HEK293 (cell line): ENCODE results near the gene PKP2.
"Not testable (repeated sequence)": the region's sequence is repeated elsewhere in the genome, so short reads cannot be mapped to it uniquely, and the experiment has no call there.

Source experiments
- CTCF ChIA-PET: fragments of 350-600 bp; formaldehyde crosslinking; extraction: SDS; loops from one replicate; lab custom pipeline; 2021; ENCODE audit warnings: antibody characterized with exemption; lab: Yijun Ruan, JAX
- POLR2A ChIA-PET: fragments of 300-600 bp; formaldehyde crosslinking; extraction: SDS; loops from one replicate; lab custom pipeline; 2020; ENCODE audit warnings: antibody characterized with exemption, inconsistent platforms; lab: Yijun Ruan, JAX
- H3K27ac ChIP-seq: fragments of 200-500 bp; sonication (Bioruptor generic); 2 replicates; pipeline ENCODE4 v1.5.1; 2014; ENCODE audit warnings: low read depth, low read length, control low read depth, inconsistent platforms; ENCODE audit errors: extremely low read depth
- H3K36me3 ChIP-seq, 2 experiments: fragments of 200-500 bp in 1 of 2; sonication (Bioruptor generic) in 1 of 2; 1 replicate in 1 of 2; 2 replicates in 1 of 2; pipeline ENCODE4 v1.5.1; 2014 to 2017; ENCODE audit warnings: inconsistent platforms in 2 of 2, low read length in 2 of 2; ENCODE audit not compliant: control insufficient read depth in 2 of 2, insufficient read depth in 1 of 2
- H3K4me1 ChIP-seq: fragments of 200-500 bp; sonication (Bioruptor generic); 2 replicates; pipeline ENCODE4 v1.5.1; 2014; ENCODE audit warnings: mild to moderate bottlenecking, low read length, inconsistent platforms; ENCODE audit not compliant: control insufficient read depth, insufficient read depth
- H3K4me3 ChIP-seq: 2 replicates; pipeline ENCODE4 v1.5.1; 2011; ENCODE audit warnings: low read depth, mild to moderate bottlenecking, control low read depth, low read length, moderate library complexity
- H3K9me3 ChIP-seq: fragments of 200-500 bp; sonication (Bioruptor generic); 2 replicates; pipeline ENCODE4 v1.5.1; 2014; ENCODE audit warnings: low read depth, low read length, inconsistent platforms; ENCODE audit not compliant: control insufficient read depth, insufficient read depth
- KLF10 ChIP-seq: fragments of 450-650 bp; IDR thresholded peaks from 2 replicates; pipeline ENCODE4 v1.5.1; 2018; ENCODE audit warnings: missing biosample characterization, mild to moderate bottlenecking, missing genetic modification characterization
- MZF1 ChIP-seq: fragments of 450-650 bp; formaldehyde crosslinking; IDR thresholded peaks from 2 replicates; pipeline ENCODE4 v1.5.1; 2017; ENCODE audit warnings: missing biosample characterization, missing genetic modification characterization, borderline replicate concordance
- ZBTB1 ChIP-seq: fragments of 450-650 bp; formaldehyde crosslinking; IDR thresholded peaks from 2 replicates; pipeline ENCODE4 v1.5.1; 2016; ENCODE audit warnings: missing biosample characterization, missing genetic modification characterization
- ZBTB48 ChIP-seq: fragments of 450-650 bp; formaldehyde crosslinking; IDR thresholded peaks from 2 replicates; pipeline ENCODE4 v1.5.1; 2016; ENCODE audit warnings: missing biosample characterization, missing genetic modification characterization
- ZNF514 ChIP-seq: fragments of 450-650 bp; formaldehyde crosslinking; IDR thresholded peaks from 2 replicates; pipeline ENCODE4 v1.5.1; 2016; ENCODE audit warnings: missing biosample characterization, missing genetic modification characterization
- ZNF530 ChIP-seq: fragments of 450-650 bp; formaldehyde crosslinking; IDR thresholded peaks from 2 replicates; pipeline ENCODE4 v1.5.1; 2016; ENCODE audit warnings: low read depth, missing biosample characterization, missing genetic modification characterization
- ZNF560 ChIP-seq: fragments of 450-650 bp; formaldehyde crosslinking; IDR thresholded peaks from 2 replicates; pipeline ENCODE4 v1.5.1; 2017; ENCODE audit warnings: missing biosample characterization, missing genetic modification characterization, borderline replicate concordance
- ZNF768 ChIP-seq: fragments of 450-650 bp; formaldehyde crosslinking; IDR thresholded peaks from 2 replicates; pipeline ENCODE4 v1.5.1; 2018; ENCODE audit warnings: missing biosample characterization, mild to moderate bottlenecking, missing genetic modification characterization
- ZNF837 ChIP-seq: fragments of 450-650 bp; formaldehyde crosslinking; IDR thresholded peaks from 2 replicates; pipeline ENCODE4 v1.5.1; 2016; ENCODE audit warnings: missing biosample characterization, missing genetic modification characterization
- ZSCAN18 ChIP-seq: fragments of 450-650 bp; formaldehyde crosslinking; IDR thresholded peaks from 2 replicates; pipeline ENCODE4 v1.5.1; 2016; ENCODE audit warnings: missing biosample characterization, missing genetic modification characterization
- TF ChIP-seq, protein P1 (sequence below): fragments of 450-650 bp; formaldehyde crosslinking; conservative IDR thresholded peaks from 2 replicates; pipeline ENCODE4 v1.5.1; 2016; ENCODE audit warnings: low read depth, missing biosample characterization, missing genetic modification characterization
- TF ChIP-seq, protein P2 (sequence below): fragments of 450-650 bp; formaldehyde crosslinking; IDR thresholded peaks from 2 replicates; pipeline ENCODE4 v1.5.1; 2016; ENCODE audit warnings: missing biosample characterization, missing genetic modification characterization
- TF ChIP-seq, protein P3 (sequence below): fragments of 450-650 bp; IDR thresholded peaks from 2 replicates; pipeline ENCODE4 v1.5.1; 2018; ENCODE audit warnings: missing biosample characterization, mild to moderate bottlenecking, missing genetic modification characterization
- TF ChIP-seq, protein P4 (sequence below): fragments of 450-650 bp; formaldehyde crosslinking; IDR thresholded peaks from 2 replicates; pipeline ENCODE4 v1.5.1; 2016; ENCODE audit warnings: missing biosample characterization, missing genetic modification characterization

PKP2 gene

GRCh38 chr12:32881107-32881506 lies 15.5 kb downstream of the PKP2 start (continued):
- TF ChIP-seq ZNF530 (tag by site-specific recombination): no peak
- no peak for TF ChIP-seq ZNF837 (tag by site-specific recombination)
- TF ChIP-seq ZSCAN18 (tag by site-specific recombination): no peak
- TF ChIP-seq, protein P1, sequence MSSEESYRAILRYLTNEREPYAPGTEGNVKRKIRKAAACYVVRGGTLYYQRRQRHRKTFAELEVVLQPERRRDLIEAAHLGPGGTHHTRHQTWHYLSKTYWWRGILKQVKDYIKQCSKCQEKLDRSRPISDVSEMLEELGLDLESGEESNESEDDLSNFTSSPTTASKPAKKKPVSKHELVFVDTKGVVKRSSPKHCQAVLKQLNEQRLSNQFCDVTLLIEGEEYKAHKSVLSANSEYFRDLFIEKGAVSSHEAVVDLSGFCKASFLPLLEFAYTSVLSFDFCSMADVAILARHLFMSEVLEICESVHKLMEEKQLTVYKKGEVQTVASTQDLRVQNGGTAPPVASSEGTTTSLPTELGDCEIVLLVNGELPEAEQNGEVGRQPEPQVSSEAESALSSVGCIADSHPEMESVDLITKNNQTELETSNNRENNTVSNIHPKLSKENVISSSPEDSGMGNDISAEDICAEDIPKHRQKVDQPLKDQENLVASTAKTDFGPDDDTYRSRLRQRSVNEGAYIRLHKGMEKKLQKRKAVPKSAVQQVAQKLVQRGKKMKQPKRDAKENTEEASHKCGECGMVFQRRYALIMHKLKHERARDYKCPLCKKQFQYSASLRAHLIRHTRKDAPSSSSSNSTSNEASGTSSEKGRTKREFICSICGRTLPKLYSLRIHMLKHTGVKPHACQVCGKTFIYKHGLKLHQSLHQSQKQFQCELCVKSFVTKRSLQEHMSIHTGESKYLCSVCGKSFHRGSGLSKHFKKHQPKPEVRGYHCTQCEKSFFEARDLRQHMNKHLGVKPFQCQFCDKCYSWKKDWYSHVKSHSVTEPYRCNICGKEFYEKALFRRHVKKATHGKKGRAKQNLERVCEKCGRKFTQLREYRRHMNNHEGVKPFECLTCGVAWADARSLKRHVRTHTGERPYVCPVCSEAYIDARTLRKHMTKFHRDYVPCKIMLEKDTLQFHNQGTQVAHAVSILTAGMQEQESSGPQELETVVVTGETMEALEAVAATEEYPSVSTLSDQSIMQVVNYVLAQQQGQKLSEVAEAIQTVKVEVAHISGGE (tag by site-specific recombination): no peak
- no peak for TF ChIP-seq ZBTB1 (tag by site-specific recombination)
- TF ChIP-seq, protein P2, sequence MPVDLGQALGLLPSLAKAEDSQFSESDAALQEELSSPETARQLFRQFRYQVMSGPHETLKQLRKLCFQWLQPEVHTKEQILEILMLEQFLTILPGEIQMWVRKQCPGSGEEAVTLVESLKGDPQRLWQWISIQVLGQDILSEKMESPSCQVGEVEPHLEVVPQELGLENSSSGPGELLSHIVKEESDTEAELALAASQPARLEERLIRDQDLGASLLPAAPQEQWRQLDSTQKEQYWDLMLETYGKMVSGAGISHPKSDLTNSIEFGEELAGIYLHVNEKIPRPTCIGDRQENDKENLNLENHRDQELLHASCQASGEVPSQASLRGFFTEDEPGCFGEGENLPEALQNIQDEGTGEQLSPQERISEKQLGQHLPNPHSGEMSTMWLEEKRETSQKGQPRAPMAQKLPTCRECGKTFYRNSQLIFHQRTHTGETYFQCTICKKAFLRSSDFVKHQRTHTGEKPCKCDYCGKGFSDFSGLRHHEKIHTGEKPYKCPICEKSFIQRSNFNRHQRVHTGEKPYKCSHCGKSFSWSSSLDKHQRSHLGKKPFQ (tag by site-specific recombination): no peak
- TF ChIP-seq ZBTB48 (tag by site-specific recombination): no peak
- no peak for TF ChIP-seq ZNF514 (tag by site-specific recombination)
- TF ChIP-seq, protein P3, sequence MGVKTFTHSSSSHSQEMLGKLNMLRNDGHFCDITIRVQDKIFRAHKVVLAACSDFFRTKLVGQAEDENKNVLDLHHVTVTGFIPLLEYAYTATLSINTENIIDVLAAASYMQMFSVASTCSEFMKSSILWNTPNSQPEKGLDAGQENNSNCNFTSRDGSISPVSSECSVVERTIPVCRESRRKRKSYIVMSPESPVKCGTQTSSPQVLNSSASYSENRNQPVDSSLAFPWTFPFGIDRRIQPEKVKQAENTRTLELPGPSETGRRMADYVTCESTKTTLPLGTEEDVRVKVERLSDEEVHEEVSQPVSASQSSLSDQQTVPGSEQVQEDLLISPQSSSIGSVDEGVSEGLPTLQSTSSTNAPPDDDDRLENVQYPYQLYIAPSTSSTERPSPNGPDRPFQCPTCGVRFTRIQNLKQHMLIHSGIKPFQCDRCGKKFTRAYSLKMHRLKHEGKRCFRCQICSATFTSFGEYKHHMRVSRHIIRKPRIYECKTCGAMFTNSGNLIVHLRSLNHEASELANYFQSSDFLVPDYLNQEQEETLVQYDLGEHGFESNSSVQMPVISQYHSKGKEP (tag by site-specific recombination): no peak
- TF ChIP-seq ZNF768 (tag by site-specific recombination): no peak
- TF ChIP-seq MZF1 (tag by site-specific recombination): no peak

DNA sequence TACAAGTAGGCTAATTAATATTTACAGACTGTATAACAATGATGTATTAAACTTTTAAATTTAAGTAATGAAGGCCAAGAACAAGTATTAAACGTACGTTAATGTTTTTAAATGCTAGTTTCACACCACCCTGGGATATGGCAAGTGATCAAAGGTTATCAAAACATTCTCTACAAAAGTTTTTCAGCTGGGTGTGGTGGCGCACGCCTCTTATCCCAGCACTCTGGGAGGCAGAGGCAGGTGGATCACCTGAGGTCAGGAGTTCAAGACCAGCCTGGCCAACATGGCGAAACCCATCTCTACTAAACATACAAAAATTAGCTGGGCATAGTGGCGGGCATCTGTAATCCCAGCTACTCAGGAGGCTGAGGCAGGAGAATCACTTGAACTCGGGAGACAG lies 17.5 kb downstream of the PKP2 start:
- H3K27ac ChIP-seq, H3K4me1 ChIP-seq, CTCF ChIA-PET, POLR2A ChIA-PET, H3K4me3 ChIP-seq, H3K9me3 ChIP-seq: not testable (repeated sequence)
- H3K36me3 ChIP-seq: peaks cover 0 to 24% of the 10 kb centered on the region in 2 experiments; a peak in 2 of 3 replicates

GRCh38 chr12:32877601-32878459 lies 18.7 kb downstream of the PKP2 start:
- POLR2A ChIA-PET: no interaction called here
- H3K27ac ChIP-seq: no peak overlapping the region
- H3K4me3 ChIP-seq: no peak overlapping the region
- CTCF ChIA-PET: interaction anchor here (1.0 kb wide), 1 partner anchor 15 kb away, joined by 3 read pairs; no protein-coding TSS in a partner anchor
- H3K36me3 ChIP-seq: peaks cover 0 to 24% of the 10 kb centered on the region in 2 experiments; a peak in 2 of 3 replicates
- H3K9me3 ChIP-seq: no peaks in the 10 kb centered on the region
- H3K4me1 ChIP-seq: no peaks in the 10 kb centered on the region
- no peak for TF ChIP-seq ZNF560 (tag by site-specific recombination)
- TF ChIP-seq, protein P4, sequence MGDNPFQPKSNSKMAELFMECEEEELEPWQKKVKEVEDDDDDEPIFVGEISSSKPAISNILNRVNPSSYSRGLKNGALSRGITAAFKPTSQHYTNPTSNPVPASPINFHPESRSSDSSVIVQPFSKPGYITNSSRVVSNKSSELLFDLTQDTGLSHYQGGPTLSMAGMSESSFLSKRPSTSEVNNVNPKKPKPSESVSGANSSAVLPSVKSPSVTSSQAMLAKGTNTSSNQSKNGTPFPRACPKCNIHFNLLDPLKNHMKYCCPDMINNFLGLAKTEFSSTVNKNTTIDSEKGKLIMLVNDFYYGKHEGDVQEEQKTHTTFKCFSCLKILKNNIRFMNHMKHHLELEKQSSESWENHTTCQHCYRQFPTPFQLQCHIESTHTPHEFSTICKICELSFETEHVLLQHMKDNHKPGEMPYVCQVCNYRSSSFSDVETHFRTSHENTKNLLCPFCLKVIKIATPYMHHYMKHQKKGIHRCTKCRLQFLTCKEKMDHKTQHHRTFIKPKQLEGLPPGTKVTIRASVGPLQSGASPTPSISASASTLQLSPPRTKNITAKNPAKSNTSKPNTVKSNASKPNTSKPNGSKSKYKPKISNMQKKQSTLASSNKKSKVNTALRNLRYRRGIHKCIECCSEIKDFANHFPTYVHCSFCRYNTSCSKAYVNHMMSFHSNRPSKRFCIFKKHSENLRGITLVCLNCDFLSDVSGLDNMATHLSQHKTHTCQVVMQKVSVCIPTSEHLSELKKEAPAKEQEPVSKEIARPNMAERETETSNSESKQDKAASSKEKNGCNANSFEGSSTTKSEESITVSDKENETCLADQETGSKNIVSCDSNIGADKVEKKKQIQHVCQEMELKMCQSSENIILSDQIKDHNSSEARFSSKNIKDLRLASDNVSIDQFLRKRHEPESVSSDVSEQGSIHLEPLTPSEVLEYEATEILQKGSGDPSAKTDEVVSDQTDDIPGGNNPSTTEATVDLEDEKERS: no peak
- no peak for TF ChIP-seq KLF10 (tag by site-specific recombination)
